ENCODE results near the gene ZDHHC14. TPM values are rescaled to one million over a fixed set of nuclear protein-coding genes. Genes with fewer than 3 reads are reported as not detected.

ZDHHC14 gene
- total and polyA plus RNA-seq, 2 experiments from 2014 or later = 3.0 to 7.4 TPM

- H3K4me1 Mint-ChIP-seq = peaks cover 37% of the 10 kb centered on the region
- H3K4me3 ChIP-seq = no peak overlapping the region
- H3K36me3 ChIP-seq (ENCODE audit: insufficient read depth) = no peaks in the 10 kb centered on the region
- no peaks in the 10 kb centered on the region for H4K20me1 ChIP-seq (replicated peaks; ENCODE audit: insufficient read depth)
- TF ChIP-seq EZH2 (IDR thresholded peaks at IDR 0.05; ENCODE audit: low read depth, unreplicated experiment) (no peak), ZNF331 (CRISPR knock-in tag; IDR thresholded peaks at IDR 0.05; ENCODE audit: low read depth) (no peak), JUNB (IDR thresholded peaks at IDR 0.05; ENCODE audit: unreplicated experiment) (no peak), POLR2AphosphoS5 (IDR thresholded peaks at IDR 0.05; ENCODE audit: low read depth) (no peak), ETS1 (IDR thresholded peaks at IDR 0.05) (no peak), NANOG (IDR thresholded peaks at IDR 0.05; ENCODE audit: borderline replicate concordance) (no peak), EZH2phosphoT487 (IDR thresholded peaks at IDR 0.05; ENCODE audit: unreplicated experiment) (no peak), STAT1 (IDR thresholded peaks at IDR 0.05; ENCODE audit: unreplicated experiment) (no peak), ZNF114 (CRISPR knock-in tag; IDR thresholded peaks at IDR 0.05) (no peak), CREB1 (CRISPR knock-in tag; IDR thresholded peaks at IDR 0.05; ENCODE audit: low read depth) (no peak)
- TF ChIP-seq, protein P1, sequence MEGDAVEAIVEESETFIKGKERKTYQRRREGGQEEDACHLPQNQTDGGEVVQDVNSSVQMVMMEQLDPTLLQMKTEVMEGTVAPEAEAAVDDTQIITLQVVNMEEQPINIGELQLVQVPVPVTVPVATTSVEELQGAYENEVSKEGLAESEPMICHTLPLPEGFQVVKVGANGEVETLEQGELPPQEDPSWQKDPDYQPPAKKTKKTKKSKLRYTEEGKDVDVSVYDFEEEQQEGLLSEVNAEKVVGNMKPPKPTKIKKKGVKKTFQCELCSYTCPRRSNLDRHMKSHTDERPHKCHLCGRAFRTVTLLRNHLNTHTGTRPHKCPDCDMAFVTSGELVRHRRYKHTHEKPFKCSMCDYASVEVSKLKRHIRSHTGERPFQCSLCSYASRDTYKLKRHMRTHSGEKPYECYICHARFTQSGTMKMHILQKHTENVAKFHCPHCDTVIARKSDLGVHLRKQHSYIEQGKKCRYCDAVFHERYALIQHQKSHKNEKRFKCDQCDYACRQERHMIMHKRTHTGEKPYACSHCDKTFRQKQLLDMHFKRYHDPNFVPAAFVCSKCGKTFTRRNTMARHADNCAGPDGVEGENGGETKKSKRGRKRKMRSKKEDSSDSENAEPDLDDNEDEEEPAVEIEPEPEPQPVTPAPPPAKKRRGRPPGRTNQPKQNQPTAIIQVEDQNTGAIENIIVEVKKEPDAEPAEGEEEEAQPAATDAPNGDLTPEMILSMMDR (conservative IDR thresholded peaks at IDR 0.05; ENCODE audit: low read depth in 2 of 2) = no peak
- TF ChIP-seq, protein P2, sequence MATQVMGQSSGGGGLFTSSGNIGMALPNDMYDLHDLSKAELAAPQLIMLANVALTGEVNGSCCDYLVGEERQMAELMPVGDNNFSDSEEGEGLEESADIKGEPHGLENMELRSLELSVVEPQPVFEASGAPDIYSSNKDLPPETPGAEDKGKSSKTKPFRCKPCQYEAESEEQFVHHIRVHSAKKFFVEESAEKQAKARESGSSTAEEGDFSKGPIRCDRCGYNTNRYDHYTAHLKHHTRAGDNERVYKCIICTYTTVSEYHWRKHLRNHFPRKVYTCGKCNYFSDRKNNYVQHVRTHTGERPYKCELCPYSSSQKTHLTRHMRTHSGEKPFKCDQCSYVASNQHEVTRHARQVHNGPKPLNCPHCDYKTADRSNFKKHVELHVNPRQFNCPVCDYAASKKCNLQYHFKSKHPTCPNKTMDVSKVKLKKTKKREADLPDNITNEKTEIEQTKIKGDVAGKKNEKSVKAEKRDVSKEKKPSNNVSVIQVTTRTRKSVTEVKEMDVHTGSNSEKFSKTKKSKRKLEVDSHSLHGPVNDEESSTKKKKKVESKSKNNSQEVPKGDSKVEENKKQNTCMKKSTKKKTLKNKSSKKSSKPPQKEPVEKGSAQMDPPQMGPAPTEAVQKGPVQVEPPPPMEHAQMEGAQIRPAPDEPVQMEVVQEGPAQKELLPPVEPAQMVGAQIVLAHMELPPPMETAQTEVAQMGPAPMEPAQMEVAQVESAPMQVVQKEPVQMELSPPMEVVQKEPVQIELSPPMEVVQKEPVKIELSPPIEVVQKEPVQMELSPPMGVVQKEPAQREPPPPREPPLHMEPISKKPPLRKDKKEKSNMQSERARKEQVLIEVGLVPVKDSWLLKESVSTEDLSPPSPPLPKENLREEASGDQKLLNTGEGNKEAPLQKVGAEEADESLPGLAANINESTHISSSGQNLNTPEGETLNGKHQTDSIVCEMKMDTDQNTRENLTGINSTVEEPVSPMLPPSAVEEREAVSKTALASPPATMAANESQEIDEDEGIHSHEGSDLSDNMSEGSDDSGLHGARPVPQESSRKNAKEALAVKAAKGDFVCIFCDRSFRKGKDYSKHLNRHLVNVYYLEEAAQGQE (IDR thresholded peaks at IDR 0.05; ENCODE audit: unreplicated experiment) = no peak
- TF ChIP-seq, protein P3, sequence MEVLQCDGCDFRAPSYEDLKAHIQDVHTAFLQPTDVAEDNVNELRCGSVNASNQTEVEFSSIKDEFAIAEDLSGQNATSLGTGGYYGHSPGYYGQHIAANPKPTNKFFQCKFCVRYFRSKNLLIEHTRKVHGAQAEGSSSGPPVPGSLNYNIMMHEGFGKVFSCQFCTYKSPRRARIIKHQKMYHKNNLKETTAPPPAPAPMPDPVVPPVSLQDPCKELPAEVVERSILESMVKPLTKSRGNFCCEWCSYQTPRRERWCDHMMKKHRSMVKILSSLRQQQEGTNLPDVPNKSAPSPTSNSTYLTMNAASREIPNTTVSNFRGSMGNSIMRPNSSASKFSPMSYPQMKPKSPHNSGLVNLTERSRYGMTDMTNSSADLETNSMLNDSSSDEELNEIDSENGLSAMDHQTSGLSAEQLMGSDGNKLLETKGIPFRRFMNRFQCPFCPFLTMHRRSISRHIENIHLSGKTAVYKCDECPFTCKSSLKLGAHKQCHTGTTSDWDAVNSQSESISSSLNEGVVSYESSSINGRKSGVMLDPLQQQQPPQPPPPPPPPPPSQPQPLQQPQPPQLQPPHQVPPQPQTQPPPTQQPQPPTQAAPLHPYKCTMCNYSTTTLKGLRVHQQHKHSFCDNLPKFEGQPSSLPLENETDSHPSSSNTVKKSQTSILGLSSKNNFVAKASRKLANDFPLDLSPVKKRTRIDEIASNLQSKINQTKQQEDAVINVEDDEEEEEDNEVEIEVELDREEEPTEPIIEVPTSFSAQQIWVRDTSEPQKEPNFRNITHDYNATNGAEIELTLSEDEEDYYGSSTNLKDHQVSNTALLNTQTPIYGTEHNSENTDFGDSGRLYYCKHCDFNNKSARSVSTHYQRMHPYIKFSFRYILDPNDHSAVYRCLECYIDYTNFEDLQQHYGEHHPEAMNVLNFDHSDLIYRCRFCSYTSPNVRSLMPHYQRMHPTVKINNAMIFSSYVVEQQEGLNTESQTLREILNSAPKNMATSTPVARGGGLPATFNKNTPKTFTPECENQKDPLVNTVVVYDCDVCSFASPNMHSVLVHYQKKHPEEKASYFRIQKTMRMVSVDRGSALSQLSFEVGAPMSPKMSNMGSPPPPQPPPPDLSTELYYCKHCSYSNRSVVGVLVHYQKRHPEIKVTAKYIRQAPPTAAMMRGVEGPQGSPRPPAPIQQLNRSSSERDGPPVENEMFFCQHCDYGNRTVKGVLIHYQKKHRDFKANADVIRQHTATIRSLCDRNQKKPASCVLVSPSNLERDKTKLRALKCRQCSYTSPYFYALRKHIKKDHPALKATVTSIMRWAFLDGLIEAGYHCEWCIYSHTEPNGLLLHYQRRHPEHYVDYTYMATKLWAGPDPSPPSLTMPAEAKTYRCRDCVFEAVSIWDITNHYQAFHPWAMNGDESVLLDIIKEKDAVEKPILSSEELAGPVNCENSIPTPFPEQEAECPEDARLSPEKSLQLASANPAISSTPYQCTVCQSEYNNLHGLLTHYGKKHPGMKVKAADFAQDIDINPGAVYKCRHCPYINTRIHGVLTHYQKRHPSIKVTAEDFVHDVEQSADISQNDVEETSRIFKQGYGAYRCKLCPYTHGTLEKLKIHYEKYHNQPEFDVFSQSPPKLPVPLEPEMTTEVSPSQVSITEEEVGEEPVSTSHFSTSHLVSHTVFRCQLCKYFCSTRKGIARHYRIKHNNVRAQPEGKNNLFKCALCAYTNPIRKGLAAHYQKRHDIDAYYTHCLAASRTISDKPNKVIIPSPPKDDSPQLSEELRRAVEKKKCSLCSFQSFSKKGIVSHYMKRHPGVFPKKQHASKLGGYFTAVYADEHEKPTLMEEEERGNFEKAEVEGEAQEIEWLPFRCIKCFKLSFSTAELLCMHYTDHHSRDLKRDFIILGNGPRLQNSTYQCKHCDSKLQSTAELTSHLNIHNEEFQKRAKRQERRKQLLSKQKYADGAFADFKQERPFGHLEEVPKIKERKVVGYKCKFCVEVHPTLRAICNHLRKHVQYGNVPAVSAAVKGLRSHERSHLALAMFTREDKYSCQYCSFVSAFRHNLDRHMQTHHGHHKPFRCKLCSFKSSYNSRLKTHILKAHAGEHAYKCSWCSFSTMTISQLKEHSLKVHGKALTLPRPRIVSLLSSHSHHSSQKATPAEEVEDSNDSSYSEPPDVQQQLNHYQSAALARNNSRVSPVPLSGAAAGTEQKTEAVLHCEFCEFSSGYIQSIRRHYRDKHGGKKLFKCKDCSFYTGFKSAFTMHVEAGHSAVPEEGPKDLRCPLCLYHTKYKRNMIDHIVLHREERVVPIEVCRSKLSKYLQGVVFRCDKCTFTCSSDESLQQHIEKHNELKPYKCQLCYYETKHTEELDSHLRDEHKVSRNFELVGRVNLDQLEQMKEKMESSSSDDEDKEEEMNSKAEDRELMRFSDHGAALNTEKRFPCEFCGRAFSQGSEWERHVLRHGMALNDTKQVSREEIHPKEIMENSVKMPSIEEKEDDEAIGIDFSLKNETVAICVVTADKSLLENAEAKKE (CRISPR knock-in tag; IDR thresholded peaks at IDR 0.05) = no peak
- peaks cover 2% of the 10 kb centered on the region for H3K36me3 Mint-ChIP-seq (ENCODE audit: low read depth)
- no peaks in the 10 kb centered on the region for H3F3A ChIP-seq (replicated peaks; ENCODE audit: low read depth)
- no peak overlapping the region for H3K4me2 ChIP-seq
- H3K27me3 Mint-ChIP-seq (ENCODE audit: insufficient read depth, low read depth, poor library complexity) = peaks cover 3% of the 10 kb centered on the region
- no peaks in the 10 kb centered on the region for H3K27me3 ChIP-seq (ENCODE audit: insufficient read depth)
- peaks cover 21% of the 10 kb centered on the region for H3K4me1 ChIP-seq (ENCODE audit: insufficient read depth)
- H3K4me3 Mint-ChIP-seq = no peak overlapping the region
- ATAC-seq (no peak), DNase-seq (ENCODE audit: low spot score) (no peak)
- H3K27ac ChIP-seq (ENCODE audit: low read depth) = peak overlapping the region; percentile 42; the same call in 1 of the 2 replicates
- H2AFZ ChIP-seq = no peak overlapping the region; the same call in 1 of the 2 replicates
- no peaks in the 10 kb centered on the region for H3K79me2 ChIP-seq (replicated peaks; ENCODE audit: insufficient read depth)
- H3K9me3 Mint-ChIP-seq = peaks cover 4% of the 10 kb centered on the region
- no peak overlapping the region; the same call in 1 of the 2 replicates for H3K27ac Mint-ChIP-seq
- no peaks in the 10 kb centered on the region for H3K9me2 ChIP-seq (ENCODE audit: insufficient read depth)
These were observed 43.6 kb downstream of the ZDHHC14 start for GRCh38 chr6:157424491-157425020.
